ENCODE measurements around the gene SHMT2.
A peak's percentile ranks its signal among the peaks of the same experiment; 100 is the strongest.

SHMT2 gene

DNA sequence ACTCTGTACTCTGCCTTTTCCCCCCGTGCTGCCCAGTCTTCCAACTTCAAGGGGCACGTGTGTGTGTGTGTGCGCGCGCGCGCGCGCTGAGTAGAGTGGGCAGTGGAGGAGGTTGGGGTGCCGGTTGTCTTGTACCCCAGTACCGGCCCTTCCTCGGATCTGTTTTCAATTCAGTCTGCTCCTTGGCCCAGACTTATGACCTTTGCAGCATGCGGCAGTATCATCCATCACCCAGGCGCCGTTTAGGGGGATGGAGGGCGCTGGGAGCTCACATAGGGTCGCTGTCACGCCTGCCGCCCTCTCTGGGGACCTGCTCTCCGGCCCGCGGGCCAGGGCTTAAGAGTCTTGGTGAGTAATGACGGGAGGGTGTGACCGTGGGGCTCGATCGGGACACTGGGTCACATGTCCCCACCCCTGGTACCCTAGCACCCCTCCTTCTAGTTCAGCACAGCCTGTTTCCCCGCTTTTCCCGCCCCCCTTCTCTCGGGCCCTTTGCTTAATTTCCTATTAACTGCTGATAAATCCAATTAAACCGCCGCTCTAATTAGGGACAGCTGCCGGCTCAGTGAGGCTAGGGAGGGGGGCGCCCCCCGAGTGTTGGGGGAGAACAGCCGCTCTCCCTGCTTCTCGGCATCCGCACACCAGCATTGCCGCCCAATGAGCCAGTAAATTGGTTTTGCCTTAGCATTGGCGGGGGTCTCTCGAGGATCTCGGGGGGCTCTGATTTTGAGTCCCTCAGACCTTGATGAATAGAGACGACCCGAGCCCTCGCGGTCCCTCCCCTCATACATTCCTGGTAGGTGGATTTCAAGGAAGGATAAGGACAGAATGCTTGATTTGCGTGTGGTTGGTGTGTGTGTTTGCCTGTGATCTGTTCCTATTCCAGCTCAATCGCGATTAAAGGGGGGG is 12.1 kb downstream of the SHMT2 start:
- no peak for DNase-seq

DNA sequence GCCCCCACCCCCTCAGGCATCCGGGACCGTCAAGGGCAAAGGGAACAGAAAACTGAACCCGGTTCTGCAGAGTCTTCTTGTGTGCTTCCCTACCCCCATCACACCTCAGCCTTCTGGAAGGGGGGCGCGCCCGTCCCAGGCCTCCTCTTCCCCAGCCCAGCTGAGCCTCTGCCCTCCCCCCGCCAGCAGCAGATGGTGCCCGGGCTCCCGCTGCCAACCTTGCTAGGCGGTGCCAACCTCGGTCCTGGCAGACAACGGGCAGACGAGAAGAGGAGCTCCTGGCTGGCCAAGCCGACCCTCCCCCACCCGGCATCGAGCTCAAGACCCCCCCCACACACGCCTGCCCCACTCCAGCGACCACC is 12.8 kb downstream of the SHMT2 start:
- DNase-seq: no peak

DNA sequence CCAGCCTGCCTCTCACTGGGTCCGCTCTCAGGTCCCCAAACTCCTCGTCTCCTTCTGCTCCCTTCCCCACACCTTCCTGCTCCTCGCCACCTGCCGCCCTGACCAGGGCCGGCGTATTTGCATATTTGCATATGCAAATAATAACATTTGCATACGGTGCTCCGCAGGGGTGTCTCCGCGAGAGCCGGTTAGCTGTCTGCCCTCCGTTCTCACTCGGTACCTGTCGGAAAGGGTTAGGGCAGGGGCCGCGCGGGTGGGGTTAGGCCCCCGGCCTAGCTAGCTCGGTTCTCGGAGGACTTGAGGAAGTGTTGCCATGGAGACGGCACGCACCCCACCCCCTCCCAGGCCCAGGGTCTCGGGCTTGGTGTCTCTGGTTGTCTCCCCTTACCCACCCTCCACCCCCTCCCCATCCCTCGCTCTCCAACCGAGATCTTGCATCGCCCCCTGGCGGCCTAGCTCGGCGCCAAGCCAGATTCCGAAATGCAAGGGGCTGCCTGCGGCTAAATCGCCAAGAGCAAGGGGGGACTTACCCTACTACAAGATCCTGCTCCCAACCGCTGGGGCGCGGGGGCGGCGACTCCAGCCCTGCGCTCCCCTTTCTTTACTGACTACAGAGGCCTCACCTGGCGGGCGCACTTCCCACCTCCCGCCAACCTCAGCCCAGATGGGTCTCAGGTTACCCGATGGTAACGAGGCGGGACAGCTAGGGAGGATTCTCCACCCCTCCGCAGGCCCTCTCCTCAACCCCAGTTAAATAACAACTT is 13.4 kb downstream of the SHMT2 start:
- peak; percentile 72 for DNase-seq

DNA sequence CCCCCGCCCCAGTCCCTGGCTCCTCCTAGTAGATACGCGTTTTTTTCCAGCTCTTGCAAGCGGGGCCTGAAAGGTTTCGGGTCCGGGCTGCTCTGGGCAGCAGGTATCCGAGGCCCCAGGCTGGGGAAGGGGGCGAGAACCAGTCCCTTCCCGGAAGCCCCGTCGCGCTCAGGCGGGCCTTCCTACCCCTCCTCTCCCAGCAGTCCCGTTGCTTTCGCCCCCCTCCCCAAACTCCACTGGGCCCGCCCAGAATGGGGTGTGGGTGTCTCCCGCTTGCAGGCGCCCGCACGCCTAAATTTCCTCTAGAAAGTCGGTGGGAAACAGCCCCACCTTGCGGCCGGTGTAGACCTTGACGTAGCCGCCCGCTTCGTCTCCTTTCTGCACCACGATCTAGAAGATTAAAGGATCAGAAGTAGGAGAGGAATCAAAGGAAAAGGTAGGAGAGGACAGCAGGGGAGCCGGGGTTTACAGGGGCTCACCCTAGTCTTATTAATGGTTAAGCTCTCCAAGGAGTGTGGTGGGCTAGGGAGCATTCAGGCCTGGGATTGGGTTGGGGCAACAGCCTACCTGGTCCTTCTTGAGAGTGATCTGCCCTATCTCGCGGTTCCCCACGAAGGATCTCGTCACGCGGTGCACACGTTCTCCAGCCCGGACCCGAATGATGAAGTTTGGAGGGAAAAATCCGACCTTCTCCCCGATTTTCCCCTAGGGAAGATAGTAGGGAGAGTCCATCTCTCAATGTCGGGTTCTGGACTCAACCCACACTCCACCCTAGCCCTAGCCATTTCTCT is 14.2 kb downstream of the SHMT2 start:
- DNase-seq: peak; percentile 84

GRCh38 chr12:57244312-57244696 is 14.8 kb downstream of the SHMT2 start:
- DNase-seq: no peak

DNA sequence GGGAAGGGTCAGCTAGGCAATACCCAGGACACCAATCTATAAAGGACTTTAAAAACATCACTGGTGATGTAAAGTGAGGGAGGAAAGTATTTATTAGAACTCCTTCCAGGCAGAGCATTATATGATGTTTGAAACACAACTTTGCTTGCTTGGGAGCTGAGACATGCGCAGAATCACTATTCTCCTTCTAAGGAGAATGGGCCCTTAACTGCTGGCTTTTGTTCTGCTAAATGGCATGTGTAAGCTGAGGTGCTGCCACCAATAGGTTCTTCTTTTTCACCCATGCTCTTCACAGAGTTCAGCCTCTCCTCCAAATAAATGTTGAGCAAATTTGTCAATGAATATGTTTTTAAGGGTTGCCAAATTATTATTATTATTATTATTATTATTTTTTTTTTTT is 17.5 kb downstream of the SHMT2 start:
- no peak for DNase-seq

- no peak for DNase-seq
Measured at GRCh38 chr12:57248934-57249742, 19.6 kb downstream of the SHMT2 start.

GRCh38 chr12:57250541-57250940 is 21.0 kb downstream of the SHMT2 start:
- no peak for DNase-seq

DNA sequence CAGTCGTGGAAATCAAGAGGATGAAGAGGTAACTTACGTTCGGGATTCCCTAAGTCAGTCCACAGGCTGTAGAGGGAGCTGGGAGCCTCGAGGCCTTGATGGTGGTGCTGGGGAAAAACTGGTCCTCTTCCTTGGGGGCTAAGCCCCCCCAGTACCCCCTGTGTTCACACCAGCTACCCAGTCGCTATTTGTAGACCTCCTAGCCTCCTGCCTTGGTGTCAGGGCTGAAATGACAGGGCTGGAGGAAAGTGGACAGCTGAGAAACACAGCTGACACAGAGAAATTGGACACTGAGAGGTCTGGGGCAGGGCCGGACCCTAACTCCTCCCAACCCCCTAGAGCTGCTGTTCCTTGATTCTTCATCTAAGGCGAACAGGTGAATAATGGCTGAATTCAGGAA is 21.4 kb downstream of the SHMT2 start, which contains the start of gene STAC3:
TSS of gene STAC3 (minus strand) at position 232 of the 400 bp plus-strand sequence. CDS start 1,551 bp downstream, outside the sequence.
- peak; percentile 62 for DNase-seq

GRCh38 chr12:57254506-57255280 is 25.2 kb downstream of the SHMT2 start:
- peak; percentile 0 for DNase-seq

DNA sequence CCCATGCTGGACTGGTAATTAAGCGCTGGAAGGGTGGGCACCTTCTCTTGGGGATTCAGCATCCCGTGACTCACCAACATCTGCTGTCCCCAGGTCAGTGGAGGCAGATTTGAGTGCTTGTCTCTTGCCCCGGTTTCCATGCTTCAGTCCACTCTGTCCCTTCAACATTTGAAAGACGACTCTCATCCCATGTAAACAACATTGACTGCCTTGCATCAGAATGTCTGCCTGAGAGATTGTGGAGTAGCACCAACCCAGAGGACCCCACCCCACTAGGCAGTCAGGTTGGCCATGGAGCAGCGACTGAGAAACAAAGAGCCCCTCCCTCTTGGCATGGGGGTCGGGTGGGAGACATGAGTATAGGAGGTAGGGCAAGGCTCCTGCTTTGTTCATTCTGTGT is 26.4 kb downstream of the SHMT2 start:
- no peak for DNase-seq

DNA sequence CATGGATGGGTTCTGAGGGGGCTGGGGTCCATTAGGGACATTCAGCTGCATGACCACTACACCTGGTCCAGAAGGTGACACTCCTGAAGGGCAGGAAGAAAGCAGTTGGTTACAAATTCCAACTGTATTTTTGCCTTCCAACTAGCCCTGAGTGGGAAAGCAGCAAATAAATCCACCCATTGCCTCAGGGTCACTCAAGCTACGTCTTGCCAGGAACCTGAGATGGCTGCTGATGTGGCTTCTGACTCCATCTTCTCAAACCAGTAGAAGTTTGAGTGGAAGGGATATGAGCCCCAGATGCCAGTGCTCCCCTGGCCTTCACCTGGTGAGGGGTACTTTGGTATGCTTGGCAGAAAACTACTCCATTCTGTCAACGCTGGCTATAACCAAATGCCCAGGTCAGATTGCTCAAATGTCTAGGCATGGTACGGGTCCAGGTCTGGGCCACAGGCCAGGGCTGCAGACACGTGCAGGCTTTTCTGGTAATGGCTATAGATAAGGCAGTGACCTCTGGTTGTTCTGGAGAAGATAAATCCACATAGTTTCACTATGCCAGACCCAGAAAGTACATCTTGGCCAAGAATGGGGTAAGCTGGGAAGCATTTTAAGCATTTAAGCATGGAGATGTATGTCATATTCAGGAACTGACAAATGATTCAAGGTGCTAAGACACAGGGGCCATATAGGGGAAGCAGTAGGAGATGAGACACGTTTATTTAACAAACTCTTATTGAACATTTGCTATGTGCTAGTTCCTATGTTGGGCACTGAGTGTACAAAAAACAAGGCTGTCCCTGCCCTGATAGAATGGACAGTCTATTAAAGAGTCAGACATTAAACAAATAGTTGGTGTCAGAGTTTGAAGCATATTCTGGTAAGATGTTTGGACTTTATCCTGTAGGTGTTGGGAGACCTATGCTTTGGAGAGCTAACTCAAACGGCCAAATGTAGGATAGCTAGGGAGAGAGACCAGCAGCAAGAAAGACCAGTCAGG is 29.8 kb downstream of the SHMT2 start:
- DNase-seq: no peak

- no peak for DNase-seq
Measured at GRCh38 chr12:57260366-57260765, 30.9 kb downstream of the SHMT2 start.

DNA sequence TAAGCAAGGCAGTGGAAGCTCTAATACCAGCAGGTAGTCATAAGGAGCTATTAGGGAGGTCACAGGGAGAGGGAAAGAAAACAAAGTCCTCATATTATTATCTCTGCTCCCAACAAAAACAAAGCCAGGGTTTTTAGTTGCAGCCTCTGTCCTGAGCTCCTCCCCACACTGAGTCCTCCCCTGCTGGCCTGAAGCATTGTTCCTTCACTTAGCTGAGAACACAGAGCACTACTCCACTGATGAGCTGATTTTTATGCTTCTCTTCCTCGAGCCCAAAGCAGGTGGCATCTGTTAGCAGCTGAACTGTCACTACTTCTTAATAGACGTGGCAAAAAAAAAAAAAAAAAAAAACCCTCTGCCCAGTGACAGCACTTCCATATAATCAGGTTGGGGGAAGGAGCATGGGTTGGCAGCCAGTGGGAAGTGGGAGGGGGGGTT is 31.9 kb downstream of the SHMT2 start:
- no peak for DNase-seq

GRCh38 chr12:57262126-57262822 is 32.8 kb downstream of the SHMT2 start:
- no peak for DNase-seq

DNA sequence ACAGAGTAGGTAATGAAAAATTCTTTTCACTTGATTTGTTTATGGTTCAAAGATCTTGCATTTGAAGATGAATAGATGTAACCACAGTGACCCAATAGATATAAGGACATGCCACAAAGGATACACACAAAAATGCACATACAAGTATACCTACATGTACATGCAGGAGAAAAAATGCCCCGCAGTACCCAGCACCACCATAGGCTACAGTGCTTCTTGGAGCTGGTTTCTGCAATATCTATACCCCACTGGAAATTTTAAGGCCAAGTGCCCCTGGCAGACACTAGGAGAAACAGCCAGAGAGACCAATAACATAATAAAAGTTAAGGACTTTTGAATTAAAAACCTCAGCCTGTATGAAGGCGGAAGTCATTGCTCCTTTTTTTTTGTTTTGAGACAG is 33.6 kb downstream of the SHMT2 start:
- no peak for DNase-seq

- no peak for DNase-seq
Measured at GRCh38 chr12:57266681-57267080, 37.2 kb downstream of the SHMT2 start.

DNA sequence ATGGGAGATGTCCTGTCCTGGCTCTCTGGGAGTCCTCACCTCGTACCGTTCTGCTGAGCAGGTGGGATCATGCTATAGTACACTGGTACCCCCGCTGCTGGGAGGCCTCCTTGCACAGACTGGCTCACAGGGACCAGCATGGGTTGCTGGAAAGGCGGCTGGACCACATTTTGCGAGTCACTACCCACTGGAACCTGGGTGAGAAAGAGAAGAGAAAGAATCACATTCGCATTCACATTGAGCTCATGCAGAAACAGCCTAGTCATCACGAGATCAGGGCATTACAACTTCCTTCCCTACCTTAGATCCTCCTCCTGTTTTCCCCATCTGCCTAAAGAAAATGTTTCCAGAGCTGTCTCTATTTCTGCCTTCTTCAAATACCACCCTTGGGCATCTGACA is 38.8 kb downstream of the SHMT2 start:
- no peak for DNase-seq

- no peak for DNase-seq
Measured at GRCh38 chr12:57270966-57271470, 41.5 kb downstream of the SHMT2 start.
